Measurements from ENCODE around the gene ADAMTS3.

DNA sequence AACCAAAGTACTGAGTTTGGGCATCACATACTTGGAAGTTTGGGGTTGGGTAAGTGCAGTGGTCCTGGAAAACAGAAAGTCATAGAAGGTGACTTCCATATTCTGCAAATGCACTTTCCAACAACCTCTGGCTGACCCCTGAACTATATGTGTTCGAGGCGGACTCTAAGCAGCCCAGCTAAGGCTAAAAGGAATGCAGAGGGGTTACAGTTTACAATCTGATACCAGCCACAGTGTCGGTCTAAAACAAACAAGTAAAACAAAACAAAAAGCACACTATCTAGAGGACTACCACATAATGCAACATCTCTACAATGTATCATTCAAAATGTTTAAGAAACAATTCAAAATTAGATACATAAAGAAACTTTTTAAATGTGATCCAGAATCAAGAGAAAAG, 185.6 kb downstream of the ADAMTS3 start:
- TF ChIP-seq, protein P1, sequence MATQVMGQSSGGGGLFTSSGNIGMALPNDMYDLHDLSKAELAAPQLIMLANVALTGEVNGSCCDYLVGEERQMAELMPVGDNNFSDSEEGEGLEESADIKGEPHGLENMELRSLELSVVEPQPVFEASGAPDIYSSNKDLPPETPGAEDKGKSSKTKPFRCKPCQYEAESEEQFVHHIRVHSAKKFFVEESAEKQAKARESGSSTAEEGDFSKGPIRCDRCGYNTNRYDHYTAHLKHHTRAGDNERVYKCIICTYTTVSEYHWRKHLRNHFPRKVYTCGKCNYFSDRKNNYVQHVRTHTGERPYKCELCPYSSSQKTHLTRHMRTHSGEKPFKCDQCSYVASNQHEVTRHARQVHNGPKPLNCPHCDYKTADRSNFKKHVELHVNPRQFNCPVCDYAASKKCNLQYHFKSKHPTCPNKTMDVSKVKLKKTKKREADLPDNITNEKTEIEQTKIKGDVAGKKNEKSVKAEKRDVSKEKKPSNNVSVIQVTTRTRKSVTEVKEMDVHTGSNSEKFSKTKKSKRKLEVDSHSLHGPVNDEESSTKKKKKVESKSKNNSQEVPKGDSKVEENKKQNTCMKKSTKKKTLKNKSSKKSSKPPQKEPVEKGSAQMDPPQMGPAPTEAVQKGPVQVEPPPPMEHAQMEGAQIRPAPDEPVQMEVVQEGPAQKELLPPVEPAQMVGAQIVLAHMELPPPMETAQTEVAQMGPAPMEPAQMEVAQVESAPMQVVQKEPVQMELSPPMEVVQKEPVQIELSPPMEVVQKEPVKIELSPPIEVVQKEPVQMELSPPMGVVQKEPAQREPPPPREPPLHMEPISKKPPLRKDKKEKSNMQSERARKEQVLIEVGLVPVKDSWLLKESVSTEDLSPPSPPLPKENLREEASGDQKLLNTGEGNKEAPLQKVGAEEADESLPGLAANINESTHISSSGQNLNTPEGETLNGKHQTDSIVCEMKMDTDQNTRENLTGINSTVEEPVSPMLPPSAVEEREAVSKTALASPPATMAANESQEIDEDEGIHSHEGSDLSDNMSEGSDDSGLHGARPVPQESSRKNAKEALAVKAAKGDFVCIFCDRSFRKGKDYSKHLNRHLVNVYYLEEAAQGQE (IDR thresholded peaks at IDR 0.05; ENCODE audit: low read depth) = no peak
- TF ChIP-seq, protein P2, sequence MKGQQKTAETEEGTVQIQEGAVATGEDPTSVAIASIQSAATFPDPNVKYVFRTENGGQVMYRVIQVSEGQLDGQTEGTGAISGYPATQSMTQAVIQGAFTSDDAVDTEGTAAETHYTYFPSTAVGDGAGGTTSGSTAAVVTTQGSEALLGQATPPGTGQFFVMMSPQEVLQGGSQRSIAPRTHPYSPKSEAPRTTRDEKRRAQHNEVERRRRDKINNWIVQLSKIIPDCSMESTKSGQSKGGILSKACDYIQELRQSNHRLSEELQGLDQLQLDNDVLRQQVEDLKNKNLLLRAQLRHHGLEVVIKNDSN (IDR thresholded peaks at IDR 0.05) = no peak
- TF ChIP-seq, protein P3, sequence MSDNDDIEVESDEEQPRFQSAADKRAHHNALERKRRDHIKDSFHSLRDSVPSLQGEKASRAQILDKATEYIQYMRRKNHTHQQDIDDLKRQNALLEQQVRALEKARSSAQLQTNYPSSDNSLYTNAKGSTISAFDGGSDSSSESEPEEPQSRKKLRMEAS (IDR thresholded peaks at IDR 0.05) = no peak
